Esophagus muscularis mucosa (tissue), 3 donors: ENCODE data around the gene FBLIM1.

Experiments used
- CTCF ChIP-seq, 3 experiments: fragments of 200-600 bp in 2 of 3; fragments of 450-650 bp in 1 of 3; sonication (generic) in 2 of 3; IDR thresholded peaks; one replicate each; pipeline ENCODE4 v1.5.1; 2017 to 2019; ENCODE audit warnings: antibody characterized with exemption in 3 of 3, mild to moderate bottlenecking in 2 of 3, moderate library complexity in 1 of 3
- POLR2A ChIP-seq: fragments of 450-650 bp; IDR thresholded peaks from one replicate; pipeline ENCODE4 v1.6.1; 2017; ENCODE audit warnings: antibody characterized with exemption, moderate library complexity, mild to moderate bottlenecking, low read depth
- POLR2AphosphoS5 ChIP-seq, 2 donors: sonication (generic); formaldehyde crosslinking; IDR thresholded peaks; one replicate each; pipeline ENCODE4 v1.6.1; 2017; ENCODE audit warnings: antibody characterized with exemption in 2 of 2

DNA sequence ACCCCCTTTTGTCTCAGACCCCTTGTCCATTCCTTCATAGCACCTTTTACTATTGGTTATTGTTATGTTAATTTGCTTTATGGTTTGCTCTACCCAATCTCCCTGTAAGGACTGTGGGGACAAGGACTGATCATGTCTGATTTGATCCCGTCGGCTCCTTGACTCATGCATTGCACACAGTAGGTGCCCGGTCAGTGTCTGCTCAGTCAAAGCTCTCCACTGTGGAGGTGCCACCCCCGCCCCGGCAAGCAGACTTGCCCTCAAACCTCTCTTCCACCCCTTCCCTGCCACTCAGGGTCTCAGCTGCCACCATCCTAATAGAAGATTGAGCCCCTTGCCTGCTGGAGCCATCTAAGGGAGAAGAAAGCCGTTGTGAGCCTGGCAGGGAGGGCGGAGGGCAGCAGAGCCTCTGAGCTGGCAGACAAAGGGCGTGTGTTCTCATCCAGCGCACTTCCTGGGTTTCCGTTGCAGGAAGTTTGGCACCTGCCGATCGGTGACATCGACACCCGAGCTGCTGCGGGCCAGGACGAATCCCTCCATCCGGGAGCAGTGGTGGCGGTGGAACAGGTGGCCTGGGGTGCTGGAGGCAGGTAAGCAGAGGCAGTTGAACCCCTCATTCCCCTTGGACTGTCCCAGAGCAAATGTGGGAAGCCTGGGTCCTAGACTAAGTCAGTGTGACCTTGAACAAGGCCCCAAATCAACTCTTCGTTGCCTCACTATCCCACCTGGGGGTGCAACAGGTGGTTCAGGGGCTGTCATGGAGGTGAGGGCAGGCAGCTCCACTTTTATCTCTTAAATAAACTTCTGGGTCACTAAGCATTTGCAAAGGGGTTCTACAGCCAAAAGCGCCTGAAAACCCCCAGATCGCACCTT lies 2.2 kb upstream of the FBLIM1 start:
- TF ChIP-seq POLR2AphosphoS5 (IDR thresholded peaks at IDR 0.05) (no peak), CTCF (IDR thresholded peaks at IDR 0.05) (no peak), POLR2A (no peak)
